IPS-NIHi7 (cell line): Measurements from ENCODE around the gene PSORS1C1.
"Not testable (repeated sequence)": the region's sequence is repeated elsewhere in the genome, so short reads cannot be mapped to it uniquely, and the experiment has no call there.

Source experiments
- DNase-seq: peaks from one replicate; pipeline ENCODE4 v3.0.0; 2012; ENCODE audit warnings: mixed read lengths; ENCODE audit errors: extremely low spot score

The PSORS1C1 gene

DNA sequence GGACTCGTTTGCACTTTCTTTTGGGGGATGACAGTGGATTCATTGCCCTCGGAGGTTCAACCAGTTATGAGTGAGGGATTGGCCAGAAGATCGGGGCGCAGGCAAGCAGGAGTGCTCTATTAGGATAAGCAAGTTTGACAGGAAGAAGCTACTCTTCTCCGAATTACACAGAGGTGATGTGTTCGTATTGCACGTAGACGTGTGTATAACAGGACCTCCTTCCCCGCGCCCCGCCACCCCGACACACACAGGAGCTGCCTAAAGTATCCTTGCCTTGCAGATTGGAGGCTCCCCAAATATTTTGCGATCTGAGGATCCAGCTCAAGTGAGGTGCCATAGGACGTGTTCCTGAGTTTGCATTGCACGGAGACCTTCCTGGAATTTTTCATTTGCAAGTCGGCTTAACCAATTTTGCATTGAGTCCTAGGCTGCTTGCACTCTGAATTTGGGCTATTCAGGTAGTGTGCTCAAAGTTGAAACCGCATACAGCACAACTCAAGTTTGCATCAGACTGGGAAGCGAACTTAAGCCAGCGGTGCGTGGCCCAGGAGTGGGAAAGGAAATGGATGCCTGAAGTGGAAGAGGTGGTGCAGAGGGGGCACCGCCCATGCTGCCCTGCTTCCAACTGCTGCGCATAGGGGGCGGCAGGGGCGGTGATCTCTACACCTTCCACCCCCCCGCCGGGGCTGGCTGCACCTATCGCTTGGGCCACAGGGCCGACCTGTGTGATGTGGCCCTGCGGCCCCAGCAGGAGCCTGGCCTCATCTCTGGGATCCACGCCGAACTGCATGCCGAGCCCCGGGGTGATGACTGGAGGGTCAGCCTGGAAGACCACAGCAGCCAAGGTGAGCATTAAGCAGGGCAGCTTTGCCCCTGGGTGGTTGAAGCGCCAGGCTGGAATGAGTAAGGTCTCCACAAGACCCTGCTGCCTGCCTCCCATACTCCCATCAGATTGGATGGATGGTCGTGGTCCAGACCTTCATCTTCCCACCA, 44.6 kb downstream of the PSORS1C1 start:
- DNase-seq = peak; percentile 60

DNA sequence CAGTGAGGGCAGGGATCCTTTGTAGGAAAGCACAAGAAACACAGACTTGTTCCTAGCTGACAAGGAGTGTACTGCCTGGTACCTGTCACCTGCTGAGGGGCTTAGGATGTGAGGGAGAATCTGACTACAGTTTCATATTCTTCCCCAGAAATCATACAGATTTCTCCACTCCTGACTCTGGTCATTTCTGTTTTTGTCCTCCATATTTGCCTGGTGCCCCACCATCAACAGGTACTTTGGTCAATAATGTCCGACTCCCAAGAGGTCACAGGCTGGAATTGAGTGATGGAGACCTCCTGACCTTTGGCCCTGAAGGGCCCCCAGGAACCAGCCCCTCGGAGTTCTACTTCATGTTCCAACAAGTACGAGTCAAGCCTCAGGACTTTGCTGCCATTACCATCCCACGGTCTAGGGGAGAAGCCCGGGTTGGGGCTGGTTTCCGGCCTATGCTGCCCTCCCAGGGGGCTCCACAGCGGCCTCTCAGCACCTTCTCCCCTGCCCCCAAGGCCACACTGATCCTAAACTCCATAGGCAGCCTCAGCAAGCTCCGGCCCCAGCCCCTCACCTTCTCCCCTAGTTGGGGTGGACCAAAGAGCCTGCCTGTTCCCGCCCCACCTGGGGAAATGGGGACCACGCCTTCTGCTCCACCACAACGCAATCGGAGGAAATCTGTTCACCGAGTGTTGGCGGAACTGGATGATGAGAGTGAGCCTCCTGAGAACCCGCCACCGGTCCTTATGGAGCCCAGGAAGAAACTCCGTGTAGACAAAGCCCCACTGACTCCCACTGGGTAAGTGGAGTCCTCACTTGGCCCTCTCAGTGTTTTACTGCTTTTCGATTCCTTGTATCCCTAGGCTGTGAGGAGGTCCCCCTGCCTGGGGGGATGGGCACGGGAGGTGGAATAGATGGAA, 46.9 kb downstream of the PSORS1C1 start:
- DNase-seq = no peak

DNA sequence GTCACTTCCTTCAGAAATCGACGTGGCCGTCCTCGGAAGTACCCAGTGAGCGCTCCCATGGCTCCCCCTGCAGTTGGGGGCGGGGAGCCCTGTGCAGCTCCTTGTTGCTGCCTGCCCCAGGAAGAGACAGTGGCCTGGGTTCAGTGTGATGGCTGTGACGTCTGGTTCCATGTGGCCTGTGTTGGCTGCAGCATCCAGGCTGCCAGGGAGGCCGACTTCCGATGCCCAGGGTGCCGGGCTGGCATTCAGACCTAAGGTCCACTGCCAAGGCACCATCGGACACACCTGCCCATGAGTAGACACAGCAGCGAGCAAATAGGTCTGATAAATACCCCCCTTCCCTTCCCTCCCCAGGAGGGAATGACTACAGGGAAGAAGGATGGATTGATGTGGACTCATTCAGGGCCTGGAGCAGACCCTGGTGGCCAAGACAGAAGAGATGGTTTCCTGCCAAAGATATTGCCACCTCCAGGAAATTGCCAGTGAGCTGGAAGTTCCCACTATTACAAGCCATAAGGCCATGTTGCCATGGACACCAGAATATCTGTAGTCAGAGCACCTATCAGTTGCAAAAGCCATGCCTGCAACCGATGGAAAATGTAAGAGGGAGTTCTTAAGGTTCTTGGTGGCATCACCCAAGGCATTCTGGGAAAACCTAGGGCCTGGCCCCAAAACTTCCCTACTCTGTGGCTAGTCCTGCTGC, 48.0 kb downstream of the PSORS1C1 start:
- peak; percentile 42 for DNase-seq

GRCh38 chr6:31163922-31164321, 49.3 kb downstream of the PSORS1C1 start:
- DNase-seq = no peak

GRCh38 chr6:31164475-31165063, 50.0 kb downstream of the PSORS1C1 start:
- DNase-seq = not testable (repeated sequence)

DNA sequence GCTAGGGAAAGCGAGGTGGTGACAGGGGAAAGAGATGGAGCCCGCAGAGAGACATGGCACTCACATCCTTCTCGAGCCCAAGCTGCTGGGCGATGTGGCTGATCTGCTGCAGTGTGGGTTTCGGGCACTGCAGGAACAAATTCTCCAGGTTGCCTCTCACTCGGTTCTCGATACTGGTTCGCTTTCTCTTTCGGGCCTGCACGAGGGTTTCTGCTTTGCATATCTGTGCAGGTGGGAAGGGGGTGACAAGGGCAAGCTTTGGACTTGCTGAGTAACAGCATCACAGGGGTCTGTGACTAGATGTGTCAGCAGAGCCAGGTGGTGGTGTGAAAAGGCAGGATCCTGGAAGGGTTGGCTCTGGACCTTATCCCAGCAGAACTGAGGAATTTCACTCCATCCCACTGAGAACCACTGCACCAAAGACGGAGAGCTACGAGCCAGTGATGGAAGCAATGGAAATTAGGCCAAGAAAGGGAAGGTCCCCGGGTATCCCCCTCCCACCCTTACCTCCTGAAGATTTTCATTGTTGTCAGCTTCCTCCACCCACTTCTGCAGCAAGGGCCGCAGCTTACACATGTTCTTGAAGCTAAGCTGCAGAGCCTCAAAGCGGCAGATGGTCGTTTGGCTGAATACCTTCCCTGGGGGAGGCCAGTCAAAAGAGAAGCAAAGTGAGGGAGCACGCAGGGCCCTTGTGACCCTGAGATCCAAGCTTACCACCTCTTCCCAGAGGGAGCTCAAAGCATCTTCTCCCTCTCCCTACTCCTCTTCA, 50.6 kb downstream of the PSORS1C1 start:
- DNase-seq = not testable (repeated sequence)

- DNase-seq = no peak
Measured at GRCh38 chr6:31165986-31166385, 51.4 kb downstream of the PSORS1C1 start.

GRCh38 chr6:31168606-31169005, 54.0 kb downstream of the PSORS1C1 start:
- no peak for DNase-seq

- no peak for DNase-seq
Measured at GRCh38 chr6:31169123-31169857, 54.7 kb downstream of the PSORS1C1 start.

DNA sequence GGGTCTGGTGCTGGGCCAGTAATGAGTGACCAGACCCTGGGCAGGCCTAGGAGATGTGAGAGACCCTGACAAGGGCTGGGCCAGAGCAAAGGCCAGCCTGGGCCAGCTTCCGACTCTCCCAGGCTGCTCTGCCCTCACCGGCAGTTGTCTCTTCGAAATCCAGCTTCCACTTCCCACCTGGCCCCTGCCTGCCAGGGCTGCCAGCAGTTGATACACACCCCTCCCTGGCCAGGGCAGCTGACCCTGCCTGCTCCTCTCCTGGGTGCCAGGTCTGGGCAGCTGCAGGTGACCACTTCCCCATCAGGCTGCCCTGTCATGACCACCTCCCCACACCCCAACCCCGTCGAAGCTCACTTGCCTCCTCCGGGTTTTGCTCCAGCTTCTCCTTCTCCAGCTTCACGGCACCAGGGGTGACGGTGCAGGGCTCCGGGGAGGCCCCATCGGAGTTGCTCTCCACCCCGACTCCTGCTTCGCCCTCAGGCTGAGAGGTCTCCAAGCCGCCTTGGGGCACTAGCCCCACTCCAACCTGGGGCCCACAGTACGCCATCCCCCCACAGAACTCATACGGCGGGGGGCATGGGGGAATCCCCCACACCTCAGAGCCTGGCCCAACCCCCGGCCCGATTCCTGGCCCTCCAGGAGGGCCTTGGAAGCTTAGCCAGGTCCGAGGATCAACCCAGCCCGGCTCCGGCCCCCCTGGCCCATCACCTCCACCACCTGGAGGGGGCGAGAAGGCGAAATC, 55.4 kb downstream of the PSORS1C1 start:
- not testable (repeated sequence) for DNase-seq

DNA sequence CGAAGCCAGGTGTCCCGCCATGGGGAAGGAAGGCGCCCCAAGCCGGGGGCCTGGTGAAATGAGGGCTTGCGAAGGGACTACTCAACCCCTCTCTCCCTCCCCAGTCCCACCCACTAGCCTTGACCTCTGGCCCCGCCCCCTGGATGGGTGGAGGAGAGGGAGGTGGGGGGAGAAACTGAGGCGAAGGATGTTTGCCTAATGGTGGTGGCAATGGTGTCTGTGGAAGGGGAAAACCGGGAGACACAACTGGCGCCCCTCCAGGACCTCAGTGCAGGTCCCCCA, 55.9 kb downstream of the PSORS1C1 start, which contains the start of gene POU5F1:
POU5F1 (minus strand) TSS at position 83 of the 282 bp plus-strand sequence; CDS start at position 21, 62 bp downstream.
- peak; percentile 53 for DNase-seq

- DNase-seq = no peak
Measured at GRCh38 chr6:31170987-31171671, 56.5 kb downstream of the PSORS1C1 start.

DNA sequence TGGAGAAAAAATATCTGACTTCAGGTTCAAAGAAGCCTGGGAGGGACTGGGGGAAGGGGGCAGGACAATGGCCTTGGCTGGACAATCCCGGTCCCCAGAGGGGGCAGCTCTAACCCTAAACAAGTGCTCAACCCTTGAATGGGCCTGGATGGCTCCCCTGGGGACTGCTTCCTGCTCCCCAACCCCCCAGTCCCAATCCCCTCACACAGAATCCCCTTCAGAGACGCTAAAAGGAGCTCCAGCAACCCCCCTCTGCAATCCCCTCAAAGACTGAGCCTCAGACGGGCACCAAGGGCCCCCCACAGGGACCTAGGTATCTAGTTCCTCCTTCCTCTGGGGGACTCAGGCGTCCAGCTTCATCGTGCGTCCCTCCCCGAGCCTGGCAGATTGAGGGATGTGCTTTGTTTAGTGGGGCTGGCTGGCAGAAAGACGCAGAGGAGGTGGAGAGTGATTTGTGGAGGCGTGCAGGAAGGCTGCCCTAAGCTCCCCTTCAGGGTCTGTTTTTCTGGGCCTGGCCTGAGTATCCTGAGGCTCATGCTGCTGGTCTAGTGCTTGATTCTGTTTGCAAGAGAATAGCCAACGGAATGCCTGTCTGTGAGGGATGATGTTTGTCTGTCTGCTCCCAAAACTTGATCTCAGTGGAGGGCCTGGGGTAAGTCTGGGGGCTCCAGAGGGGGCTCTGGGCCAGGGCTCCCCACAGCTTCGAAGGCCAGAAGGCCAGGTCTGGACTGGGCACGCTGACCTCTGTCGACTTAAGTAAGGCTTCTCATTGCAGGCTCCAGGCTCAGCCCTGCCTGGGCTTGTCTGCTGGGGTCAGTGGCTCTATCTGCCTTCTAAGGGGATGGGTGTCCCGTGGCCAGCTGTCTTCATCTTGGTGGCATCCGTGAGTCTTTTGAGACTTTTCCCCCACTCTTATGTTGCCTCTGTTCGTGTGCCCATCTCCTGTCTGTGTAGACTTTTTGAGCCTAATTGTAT, 57.6 kb downstream of the PSORS1C1 start:
- peak; percentile 77 for DNase-seq

- peak; percentile 82 for DNase-seq
Measured at GRCh38 chr6:31172973-31173384, 58.4 kb downstream of the PSORS1C1 start.

DNA sequence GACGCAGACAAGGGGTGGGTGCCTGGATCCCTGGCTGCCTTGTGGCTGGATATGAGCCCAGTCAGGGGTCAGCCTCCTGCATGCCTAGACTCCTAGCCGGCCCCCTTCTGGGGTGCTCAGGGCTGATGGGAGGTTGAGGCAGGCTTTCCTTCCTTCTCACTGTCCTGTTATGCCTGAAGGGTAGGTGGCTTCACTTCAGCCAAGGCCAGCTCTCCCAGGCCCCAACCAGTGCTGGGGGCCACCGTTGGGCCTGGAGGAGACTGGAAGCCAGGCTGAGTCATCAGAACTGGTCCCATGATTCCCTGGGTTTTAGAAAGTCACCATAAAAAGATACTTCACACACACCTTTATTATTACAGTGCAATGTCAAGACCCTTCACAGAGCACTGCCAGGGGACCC, 58.8 kb downstream of the PSORS1C1 start:
- no peak for DNase-seq

DNA sequence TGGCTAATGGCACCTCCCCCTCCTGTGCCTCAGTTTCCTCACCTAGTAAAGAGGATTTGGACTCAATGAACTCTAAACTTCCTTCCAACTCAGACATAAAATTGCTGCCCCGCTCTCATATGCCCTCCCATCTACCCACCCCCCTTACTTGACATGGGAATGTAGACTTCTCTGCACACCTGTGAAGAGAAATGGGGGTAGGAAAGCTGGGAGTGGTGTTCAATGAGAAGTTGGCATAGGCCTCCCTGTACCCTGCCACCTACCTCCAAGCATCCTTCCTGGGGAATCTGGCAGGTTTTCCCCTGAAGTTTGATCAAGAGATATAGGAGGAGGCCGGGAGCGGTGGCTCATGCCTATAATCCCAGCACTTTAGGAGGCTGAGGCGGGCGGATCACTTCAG, 59.8 kb downstream of the PSORS1C1 start:
- no peak for DNase-seq

GRCh38 chr6:31175971-31176370, 61.4 kb downstream of the PSORS1C1 start:
- no peak for DNase-seq
